Panc1 (cell line): Measurements from ENCODE around the gene USF1. TPM values are rescaled to one million over a fixed set of nuclear protein-coding genes. Genes with fewer than 3 reads are reported as not detected.

ENCODE experiments used
- ATAC-seq: fragments of 200-7000 bp; cut with Tn5 transposase; 2 replicates; pipeline ENCODE4 v1.9.1; 2020; ENCODE audit warnings: mild to moderate bottlenecking, moderate library complexity
- BruUV-seq: library from RNA; stranded (reverse); fragments of 400-500 nt; replicated peaks from 2 replicates; lab custom pipeline; 2021; lab: Mats Ljungman, UMichigan
- CTCF ChIA-PET: fragments of 300-600 bp; sonication (Branson Sonifier 250); formaldehyde crosslinking; loops from one replicate; lab custom pipeline; 2022; ENCODE audit warnings: antibody characterized with exemption; lab: Charles Lee
- POLR2A ChIA-PET: fragments of 300-600 bp; sonication (Branson Sonifier 250); formaldehyde crosslinking; loops from one replicate; lab custom pipeline; 2022; ENCODE audit warnings: antibody characterized with exemption; lab: Charles Lee
- DNase-seq: peaks from one replicate; pipeline ENCODE4 v3.0.0-alpha.2; 2010; ENCODE audit warnings: low read depth, low spot score
- H3K27ac ChIP-seq: 2 replicates; pipeline ENCODE4 v1.5.1; 2011; ENCODE audit warnings: mild to moderate bottlenecking, low read length, inconsistent platforms
- H3K27me3 ChIP-seq: fragments of 200-500 bp; sonication (Bioruptor generic); 2 replicates; pipeline ENCODE4 v1.6.0; 2014; ENCODE audit warnings: low read length, inconsistent platforms; ENCODE audit not compliant: control insufficient read depth, insufficient read depth
- H3K36me3 ChIP-seq: fragments of 200-500 bp; sonication (Bioruptor generic); 2 replicates; pipeline ENCODE4 v1.5.1; 2014; ENCODE audit warnings: inconsistent platforms, mild to moderate bottlenecking, low read length, moderate library complexity; ENCODE audit not compliant: control insufficient read depth, insufficient read depth
- H3K4me1 ChIP-seq: 2 replicates; pipeline ENCODE4 v1.5.1; 2011; ENCODE audit warnings: inconsistent platforms, mild to moderate bottlenecking, low read length, moderate library complexity; ENCODE audit not compliant: control insufficient read depth, insufficient read depth
- H3K4me3 ChIP-seq, 2 experiments: 2 replicates each; pipeline ENCODE4 v1.5.1; 2011 to 2012; ENCODE audit warnings: low read depth in 2 of 2, low read length in 2 of 2, mild to moderate bottlenecking in 2 of 2, inconsistent platforms in 1 of 2, moderate library complexity in 1 of 2
- H3K9me3 ChIP-seq: fragments of 200-500 bp; sonication (Bioruptor generic); 2 replicates; pipeline ENCODE4 v1.5.1; 2014; ENCODE audit warnings: low read depth, mild to moderate bottlenecking, inconsistent platforms, low read length, moderate library complexity; ENCODE audit not compliant: control insufficient read depth, insufficient read depth
- POLR2AphosphoS5 ChIP-seq: IDR thresholded peaks from 2 replicates; pipeline ENCODE4 v1.6.1; 2012; ENCODE audit warnings: mild to moderate bottlenecking, low read depth, low read length, moderate library complexity
- SIN3A ChIP-seq: IDR thresholded peaks from 2 replicates; pipeline ENCODE4 v1.6.1; 2012; ENCODE audit warnings: low read depth, mild to moderate bottlenecking, low read length, moderate library complexity, borderline replicate concordance; ENCODE audit not compliant: insufficient read depth
- TCF7L2 ChIP-seq: IDR thresholded peaks from 2 replicates; pipeline ENCODE4 v1.6.1; 2011; ENCODE audit warnings: mild to moderate bottlenecking, low read depth, low read length, inconsistent platforms
- in situ Hi-C: cut with HindIII; loops from 2 replicates; pipeline ENCODE4 v1.10.0; 2016; ENCODE audit warnings: low sequenced_read_pairs, low pct_unique_long_range_greater_than_20kb
- intact Hi-C: fragments of 100-400 bp; cut with micrococcal nuclease; formaldehyde crosslinking; loops from one replicate; pipeline ENCODE4 v1.10.0; 2022; ENCODE audit not compliant: unreplicated experiment
- total RNA-seq: library from RNA; stranded (reverse); gene quantifications from one replicate; pipeline ENCODE4 v1.2.1, GENCODE V29; 2021; ENCODE audit not compliant: unreplicated experiment
- TF ChIP-seq, protein P1 (sequence below): fragments of 450-650 bp; IDR thresholded peaks from 2 replicates; pipeline ENCODE4 v1.5.1; 2017; ENCODE audit warnings: mild to moderate bottlenecking
- TF ChIP-seq, protein P2 (sequence below), 2 experiments: IDR thresholded peaks; 2 replicates each; pipeline ENCODE4 v1.6.1; 2011 to 2012; ENCODE audit warnings: low read depth in 2 of 2, control low read depth in 1 of 2, low read length in 1 of 2, mild to moderate bottlenecking in 1 of 2, moderate library complexity in 1 of 2; ENCODE audit not compliant: insufficient read depth in 1 of 2

USF1 gene
- total RNA-seq, 1 experiment from 2014 or later = 57.7 TPM

DNA sequence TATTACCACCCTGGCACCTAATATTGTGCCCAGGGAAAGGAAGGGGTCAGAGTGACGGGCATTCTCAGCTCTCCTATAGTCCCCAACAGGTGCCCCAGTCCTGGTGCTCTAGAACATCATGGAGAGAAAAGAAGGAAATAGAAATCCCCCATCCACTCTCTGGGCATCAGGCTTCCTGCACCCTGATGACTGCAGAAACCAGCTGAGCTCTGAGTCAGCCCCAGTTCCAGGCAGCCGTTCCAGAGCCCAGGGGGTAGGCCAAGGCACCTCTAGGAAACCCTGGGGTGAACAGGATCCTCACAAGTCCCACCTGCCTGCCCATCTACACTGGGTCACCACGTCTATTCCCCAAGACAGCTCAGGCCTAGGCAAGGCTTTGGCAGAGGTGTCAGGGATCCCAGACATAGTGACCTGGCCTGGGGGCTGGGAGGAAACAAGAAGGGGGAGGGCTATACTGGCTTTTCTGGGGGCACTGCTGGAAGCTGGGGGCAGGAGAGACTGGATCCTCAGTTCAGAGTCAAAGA, 42.9 kb upstream of the USF1 start:
- intact Hi-C loops (no loop called here), in situ Hi-C loops (no loop called here)
- no peaks in the 10 kb centered on the region for H3K4me1 ChIP-seq
- no TSS peak for BruUV-seq
- H3K4me3 ChIP-seq = no peak overlapping the region
- no peak overlapping the region for H3K27ac ChIP-seq
- ATAC-seq (no peak), DNase-seq (no peak)
- ChIA-PET POLR2A (no interaction called here), CTCF (interaction anchor here (0.5 kb wide), 1 partner anchor 91 kb away, joined by 3 read pairs; no protein-coding TSS in a partner anchor)
- H3K27me3 ChIP-seq = no peaks in the 10 kb centered on the region
- TF ChIP-seq TCF7L2 (no peak), POLR2AphosphoS5 (no peak), SIN3A (no peak)
- TF ChIP-seq, protein P1, sequence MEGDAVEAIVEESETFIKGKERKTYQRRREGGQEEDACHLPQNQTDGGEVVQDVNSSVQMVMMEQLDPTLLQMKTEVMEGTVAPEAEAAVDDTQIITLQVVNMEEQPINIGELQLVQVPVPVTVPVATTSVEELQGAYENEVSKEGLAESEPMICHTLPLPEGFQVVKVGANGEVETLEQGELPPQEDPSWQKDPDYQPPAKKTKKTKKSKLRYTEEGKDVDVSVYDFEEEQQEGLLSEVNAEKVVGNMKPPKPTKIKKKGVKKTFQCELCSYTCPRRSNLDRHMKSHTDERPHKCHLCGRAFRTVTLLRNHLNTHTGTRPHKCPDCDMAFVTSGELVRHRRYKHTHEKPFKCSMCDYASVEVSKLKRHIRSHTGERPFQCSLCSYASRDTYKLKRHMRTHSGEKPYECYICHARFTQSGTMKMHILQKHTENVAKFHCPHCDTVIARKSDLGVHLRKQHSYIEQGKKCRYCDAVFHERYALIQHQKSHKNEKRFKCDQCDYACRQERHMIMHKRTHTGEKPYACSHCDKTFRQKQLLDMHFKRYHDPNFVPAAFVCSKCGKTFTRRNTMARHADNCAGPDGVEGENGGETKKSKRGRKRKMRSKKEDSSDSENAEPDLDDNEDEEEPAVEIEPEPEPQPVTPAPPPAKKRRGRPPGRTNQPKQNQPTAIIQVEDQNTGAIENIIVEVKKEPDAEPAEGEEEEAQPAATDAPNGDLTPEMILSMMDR = no peak
- TF ChIP-seq, protein P2, sequence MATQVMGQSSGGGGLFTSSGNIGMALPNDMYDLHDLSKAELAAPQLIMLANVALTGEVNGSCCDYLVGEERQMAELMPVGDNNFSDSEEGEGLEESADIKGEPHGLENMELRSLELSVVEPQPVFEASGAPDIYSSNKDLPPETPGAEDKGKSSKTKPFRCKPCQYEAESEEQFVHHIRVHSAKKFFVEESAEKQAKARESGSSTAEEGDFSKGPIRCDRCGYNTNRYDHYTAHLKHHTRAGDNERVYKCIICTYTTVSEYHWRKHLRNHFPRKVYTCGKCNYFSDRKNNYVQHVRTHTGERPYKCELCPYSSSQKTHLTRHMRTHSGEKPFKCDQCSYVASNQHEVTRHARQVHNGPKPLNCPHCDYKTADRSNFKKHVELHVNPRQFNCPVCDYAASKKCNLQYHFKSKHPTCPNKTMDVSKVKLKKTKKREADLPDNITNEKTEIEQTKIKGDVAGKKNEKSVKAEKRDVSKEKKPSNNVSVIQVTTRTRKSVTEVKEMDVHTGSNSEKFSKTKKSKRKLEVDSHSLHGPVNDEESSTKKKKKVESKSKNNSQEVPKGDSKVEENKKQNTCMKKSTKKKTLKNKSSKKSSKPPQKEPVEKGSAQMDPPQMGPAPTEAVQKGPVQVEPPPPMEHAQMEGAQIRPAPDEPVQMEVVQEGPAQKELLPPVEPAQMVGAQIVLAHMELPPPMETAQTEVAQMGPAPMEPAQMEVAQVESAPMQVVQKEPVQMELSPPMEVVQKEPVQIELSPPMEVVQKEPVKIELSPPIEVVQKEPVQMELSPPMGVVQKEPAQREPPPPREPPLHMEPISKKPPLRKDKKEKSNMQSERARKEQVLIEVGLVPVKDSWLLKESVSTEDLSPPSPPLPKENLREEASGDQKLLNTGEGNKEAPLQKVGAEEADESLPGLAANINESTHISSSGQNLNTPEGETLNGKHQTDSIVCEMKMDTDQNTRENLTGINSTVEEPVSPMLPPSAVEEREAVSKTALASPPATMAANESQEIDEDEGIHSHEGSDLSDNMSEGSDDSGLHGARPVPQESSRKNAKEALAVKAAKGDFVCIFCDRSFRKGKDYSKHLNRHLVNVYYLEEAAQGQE (IDR thresholded peaks at IDR 0.05; ENCODE audit: insufficient read depth in 1 of 2, low read depth in 2 of 2, low read length in 1 of 2) = no peak
- no peaks in the 10 kb centered on the region for H3K36me3 ChIP-seq
- H3K9me3 ChIP-seq = no peaks in the 10 kb centered on the region

DNA sequence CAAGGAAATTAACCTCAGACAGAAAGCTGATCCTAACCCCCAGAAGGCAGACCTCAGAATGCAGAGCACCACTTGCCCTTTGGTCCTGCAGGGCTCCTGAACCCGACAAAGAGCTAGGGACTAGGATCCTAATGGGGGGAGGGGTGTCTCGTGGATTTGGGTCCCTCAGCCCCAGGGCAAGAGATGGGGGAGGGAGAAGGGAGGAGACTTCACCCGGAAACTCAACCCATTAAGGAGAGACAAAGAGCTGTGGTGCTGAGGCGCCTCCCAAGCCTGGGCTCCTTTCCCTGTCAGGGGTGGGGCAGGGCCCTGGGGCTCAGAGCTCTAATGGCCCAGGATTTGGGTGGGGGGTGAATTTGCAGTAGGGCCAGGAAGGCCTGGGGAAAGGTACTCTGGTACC, 40.7 kb upstream of the USF1 start:
- Histone ChIP-seq H3K4me3 (no peak overlapping the region), H3K36me3 (no peaks in the 10 kb centered on the region), H3K4me1 (peaks cover 4% of the 10 kb centered on the region; the same call in 1 of the 2 replicates), H3K27me3 (no peaks in the 10 kb centered on the region), H3K27ac (no peak overlapping the region), H3K9me3 (no peaks in the 10 kb centered on the region)
- CTCF ChIA-PET = no interaction called here
- intact Hi-C loops = no loop called here
- DNase-seq = no peak
- in situ Hi-C loops = no loop called here
- no peak for ATAC-seq
- POLR2A ChIA-PET = interaction anchor here (0.6 to 0.7 kb wide), 2 partner anchors 35 to 638 kb away, joined by 3 to 4 read pairs; no protein-coding TSS in a partner anchor
- BruUV-seq = no TSS peak
- TF ChIP-seq SIN3A (no peak), POLR2AphosphoS5 (no peak), TCF7L2 (no peak)
- TF ChIP-seq, protein P2 (IDR thresholded peaks at IDR 0.05; ENCODE audit: insufficient read depth in 1 of 2, low read depth in 2 of 2, low read length in 1 of 2) = no peak
- TF ChIP-seq, protein P1 = no peak
